ENCODE results near the gene SLC6A1.

SLC6A1 gene

DNA sequence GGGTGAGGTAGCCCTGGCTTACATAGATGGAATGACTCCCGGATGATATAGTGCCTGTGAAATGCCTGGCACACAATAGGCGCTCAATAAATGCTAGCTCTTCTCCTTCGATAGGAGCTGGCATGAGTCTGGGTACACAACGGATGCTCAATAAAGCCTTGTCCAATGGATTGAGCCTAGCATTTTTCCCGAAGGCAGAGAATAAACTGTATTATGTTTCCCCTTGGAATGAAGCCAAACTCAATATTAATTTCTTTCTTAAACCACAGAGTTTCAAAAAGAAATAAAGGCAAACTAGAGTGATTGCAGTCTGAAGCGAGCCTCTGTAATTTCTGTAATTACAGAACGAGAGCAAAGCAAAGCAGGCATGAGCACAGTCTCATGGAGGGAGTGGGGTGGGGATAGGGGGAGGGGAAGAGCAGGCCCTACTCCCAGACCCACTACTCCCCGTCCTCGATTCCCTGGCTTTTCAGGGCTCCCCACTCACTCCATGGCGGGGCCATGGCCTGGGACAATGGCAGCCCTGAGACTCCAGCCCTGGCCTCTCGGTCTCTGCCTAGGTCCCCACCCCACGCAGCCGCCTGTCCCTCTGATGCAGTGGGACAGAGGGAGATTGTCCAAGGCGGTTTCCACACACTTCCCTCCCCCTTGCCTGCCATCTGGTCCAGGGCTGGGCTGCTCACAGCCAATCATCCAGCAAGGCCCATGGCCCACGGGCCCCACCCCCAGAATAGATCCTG is 18.0 kb downstream of the SLC6A1 start:
- TF ChIP-seq GATA3 (IDR thresholded peaks at IDR 0.05; ENCODE audit: low read depth, low read length) (no peak), GATA2 (IDR thresholded peaks at IDR 0.05; ENCODE audit: low read depth, low read length) (no peak)

GRCh38 chr3:11014253-11014652 is 21.7 kb downstream of the SLC6A1 start:
- TF ChIP-seq GATA2 (IDR thresholded peaks at IDR 0.05; ENCODE audit: low read depth, low read length) (no peak), GATA3 (IDR thresholded peaks at IDR 0.05; ENCODE audit: low read depth, low read length) (no peak)

DNA sequence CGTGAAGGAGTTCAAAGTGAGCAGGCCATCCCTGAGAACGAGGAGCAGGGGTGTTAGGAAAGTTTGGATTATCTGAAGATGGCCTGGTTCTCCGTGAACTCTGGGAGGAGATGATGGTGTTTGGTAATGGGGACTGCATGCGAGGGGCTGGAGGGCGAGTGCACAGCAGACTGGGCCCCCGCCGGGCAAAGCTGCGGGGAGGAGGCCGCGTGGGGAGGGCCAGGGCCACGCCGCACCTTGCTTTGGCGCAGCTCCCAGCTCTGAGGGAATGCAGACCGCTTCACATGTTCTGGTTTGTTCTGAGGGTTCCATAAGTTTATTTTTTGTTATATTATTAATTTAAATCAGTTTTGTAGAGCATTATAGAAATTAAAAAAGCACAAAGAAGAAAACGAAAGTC is 22.2 kb downstream of the SLC6A1 start:
- TF ChIP-seq GATA2 (IDR thresholded peaks at IDR 0.05; ENCODE audit: low read depth, low read length): no peak
- TF ChIP-seq GATA3 (IDR thresholded peaks at IDR 0.05; ENCODE audit: low read depth, low read length): no peak

- TF ChIP-seq GATA2 (IDR thresholded peaks at IDR 0.05; ENCODE audit: low read depth, low read length) (no peak), GATA3 (IDR thresholded peaks at IDR 0.05; ENCODE audit: low read depth, low read length) (no peak)
These were observed 22.8 kb downstream of the SLC6A1 start for GRCh38 chr3:11015369-11015768.

- no peak for TF ChIP-seq GATA3 (IDR thresholded peaks at IDR 0.05; ENCODE audit: low read depth, low read length)
- no peak for TF ChIP-seq GATA2 (IDR thresholded peaks at IDR 0.05; ENCODE audit: low read depth, low read length)
These were observed 24.2 kb downstream of the SLC6A1 start for GRCh38 chr3:11016727-11017126.

DNA sequence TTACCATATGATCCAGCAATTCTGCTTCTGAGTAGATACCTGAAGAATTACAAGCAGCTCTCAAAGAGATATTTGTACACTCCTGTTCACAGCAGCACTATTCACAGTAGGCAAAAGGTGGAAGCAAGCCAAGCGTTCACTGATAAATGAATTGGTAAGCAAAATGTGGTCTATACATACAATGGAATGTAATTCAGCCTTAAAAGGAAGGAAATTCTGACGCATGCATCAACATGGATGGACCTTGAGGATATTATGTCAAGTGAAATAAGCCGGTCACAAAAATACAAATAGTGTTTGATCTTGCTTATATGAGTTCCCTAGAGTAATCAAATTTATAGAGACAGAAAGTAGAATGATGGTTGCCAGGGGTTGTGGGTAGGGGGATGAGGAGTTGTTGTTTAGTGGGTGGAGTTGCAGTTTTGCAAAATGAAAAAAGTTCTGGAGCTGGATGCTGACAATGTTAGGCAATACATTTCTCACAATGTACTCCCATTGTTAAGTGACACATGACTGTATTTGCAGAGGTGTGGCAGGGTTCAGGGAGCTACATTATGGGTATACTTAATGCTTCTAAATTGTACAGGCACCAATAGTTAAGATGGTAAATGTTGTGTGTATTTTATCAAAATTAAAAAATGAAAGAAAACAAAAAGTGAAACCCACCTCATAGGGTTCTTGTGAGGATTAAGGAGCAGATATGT is 26.7 kb downstream of the SLC6A1 start:
- no peak for TF ChIP-seq GATA3 (IDR thresholded peaks at IDR 0.05; ENCODE audit: low read depth, low read length)
- TF ChIP-seq GATA2 (IDR thresholded peaks at IDR 0.05; ENCODE audit: low read depth, low read length): no peak

GRCh38 chr3:11020764-11021163 is 28.2 kb downstream of the SLC6A1 start:
- TF ChIP-seq GATA3 (IDR thresholded peaks at IDR 0.05; ENCODE audit: low read depth, low read length) (no peak), GATA2 (IDR thresholded peaks at IDR 0.05; ENCODE audit: low read depth, low read length) (no peak)

DNA sequence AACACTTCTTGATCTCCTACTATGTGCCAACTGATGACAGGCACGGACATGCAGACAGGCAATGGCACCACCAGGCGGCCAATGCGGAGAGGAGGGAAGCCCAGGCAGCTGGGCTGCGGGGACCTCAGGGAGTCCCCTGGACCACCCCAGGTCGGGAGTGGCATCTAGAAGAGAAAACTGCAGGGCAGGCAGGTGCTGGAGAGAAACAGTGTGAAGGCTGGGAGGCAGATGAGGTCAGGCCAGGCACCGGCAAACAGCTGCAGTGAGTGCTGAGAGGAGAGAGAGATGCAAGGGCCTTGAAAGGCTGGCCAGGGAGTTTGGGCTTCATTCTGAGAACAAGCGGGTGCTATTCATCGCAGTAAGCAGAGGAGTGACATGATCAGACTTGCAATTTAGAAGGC is 29.1 kb downstream of the SLC6A1 start:
- TF ChIP-seq GATA3 (IDR thresholded peaks at IDR 0.05; ENCODE audit: low read depth, low read length) (no peak), GATA2 (IDR thresholded peaks at IDR 0.05; ENCODE audit: low read depth, low read length) (no peak)

DNA sequence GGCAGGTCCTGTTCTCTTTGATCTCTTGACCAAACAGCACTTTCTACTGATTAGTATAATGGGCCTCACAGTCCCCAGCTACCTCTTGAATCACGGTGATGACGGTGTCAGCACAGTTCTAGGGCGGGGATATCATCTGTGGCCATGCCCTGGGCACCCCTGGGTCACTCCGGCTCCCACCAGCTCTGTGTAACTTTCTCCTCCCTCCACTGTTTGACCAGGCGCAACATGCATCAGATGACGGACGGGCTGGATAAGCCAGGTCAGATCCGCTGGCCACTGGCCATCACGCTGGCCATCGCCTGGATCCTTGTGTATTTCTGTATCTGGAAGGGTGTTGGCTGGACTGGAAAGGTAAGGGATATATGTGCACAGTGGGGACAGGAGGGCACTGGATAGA is 29.6 kb downstream of the SLC6A1 start:
- no peak for TF ChIP-seq GATA3 (IDR thresholded peaks at IDR 0.05; ENCODE audit: low read depth, low read length)

DNA sequence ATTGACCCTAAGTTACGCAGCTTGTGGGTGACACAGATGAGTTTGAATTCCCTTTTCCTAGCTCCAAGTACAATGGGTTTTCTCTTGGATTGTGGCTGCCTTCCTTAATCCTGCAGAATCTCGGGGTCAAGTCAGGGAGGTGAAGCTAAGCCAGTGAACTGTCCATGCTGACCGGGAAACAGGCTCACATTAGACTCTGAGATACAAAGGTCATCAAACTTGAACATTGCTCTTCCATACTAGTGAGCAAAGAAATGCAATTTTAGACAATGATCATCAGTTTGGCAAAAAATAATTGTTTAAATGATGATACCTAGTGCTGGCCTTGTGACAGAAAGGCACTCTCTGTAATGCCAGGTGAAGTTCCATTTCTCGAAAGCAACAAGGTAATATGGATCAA is 31.6 kb downstream of the SLC6A1 start:
- TF ChIP-seq GATA2 (IDR thresholded peaks at IDR 0.05; ENCODE audit: low read depth, low read length) (no peak), GATA3 (IDR thresholded peaks at IDR 0.05; ENCODE audit: low read depth, low read length) (no peak)

- no peak for TF ChIP-seq GATA2 (IDR thresholded peaks at IDR 0.05; ENCODE audit: low read depth, low read length)
- no peak for TF ChIP-seq GATA3 (IDR thresholded peaks at IDR 0.05; ENCODE audit: low read depth, low read length)
These were observed 37.4 kb downstream of the SLC6A1 start for GRCh38 chr3:11029948-11030347.

DNA sequence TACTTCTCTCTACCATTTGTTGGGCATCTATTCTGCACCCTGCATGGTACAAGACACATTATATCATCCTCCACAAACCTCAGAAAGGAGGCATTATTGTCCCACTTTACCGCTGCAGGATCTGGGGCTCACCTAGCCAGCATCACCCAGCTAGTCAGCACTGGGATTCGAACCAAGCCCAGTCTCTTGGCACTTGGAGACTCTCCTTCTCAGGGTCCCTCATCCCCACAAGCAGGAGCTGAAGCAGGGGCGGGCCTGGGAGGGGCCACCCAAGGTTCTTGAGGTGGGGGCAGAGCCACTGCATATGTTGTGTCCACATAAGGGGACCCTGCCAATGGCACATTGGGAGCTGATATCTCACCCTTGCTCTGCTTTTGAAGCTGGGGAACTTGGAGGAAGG is 41.3 kb downstream of the SLC6A1 start:
- TF ChIP-seq GATA3 (IDR thresholded peaks at IDR 0.05; ENCODE audit: low read depth, low read length) (no peak), GATA2 (IDR thresholded peaks at IDR 0.05; ENCODE audit: low read depth, low read length) (no peak)

- TF ChIP-seq GATA2 (IDR thresholded peaks at IDR 0.05; ENCODE audit: low read depth, low read length) (no peak), GATA3 (IDR thresholded peaks at IDR 0.05; ENCODE audit: low read depth, low read length) (no peak)
These were observed 41.9 kb downstream of the SLC6A1 start for GRCh38 chr3:11034309-11034985.

GRCh38 chr3:11035757-11036505 is 43.4 kb downstream of the SLC6A1 start:
- TF ChIP-seq GATA2 (IDR thresholded peaks at IDR 0.05; ENCODE audit: low read depth, low read length): no peak
- no peak for TF ChIP-seq GATA3 (IDR thresholded peaks at IDR 0.05; ENCODE audit: low read depth, low read length)
